Muscle of leg (tissue), 11 donors: ENCODE results near the gene CTSG. TPM values are rescaled to one million over a fixed set of nuclear protein-coding genes. Genes with fewer than 3 reads are reported as not detected.
"Not testable (repeated sequence)": the region's sequence is repeated elsewhere in the genome, so short reads cannot be mapped to it uniquely, and the experiment has no call there.

Experiments used
- DNase-seq: peaks from one replicate; pipeline ENCODE4 v3.0.0; 2013
- H3K27ac ChIP-seq: one replicate; pipeline ENCODE4 v1.5.1; 2013; ENCODE audit warnings: mild to moderate bottlenecking, low read length, control low read depth
- H3K27me3 ChIP-seq: one replicate; pipeline ENCODE4 v1.6.1; 2013; ENCODE audit warnings: low read length; ENCODE audit not compliant: control insufficient read depth, insufficient read depth
- H3K36me3 ChIP-seq: one replicate; pipeline ENCODE4 v1.6.1; 2013; ENCODE audit warnings: low read length; ENCODE audit not compliant: control insufficient read depth, insufficient read depth
- H3K4me1 ChIP-seq: one replicate; pipeline ENCODE4 v1.6.1; 2013; ENCODE audit warnings: low read length; ENCODE audit not compliant: control insufficient read depth, insufficient read depth
- H3K4me3 ChIP-seq: one replicate; pipeline ENCODE4 v1.5.1; 2013; ENCODE audit warnings: low read length, control low read depth
- H3K9me3 ChIP-seq: replicated peaks from 2 replicates; pipeline ENCODE4 v1.6.1; 2013; ENCODE audit warnings: low read depth, low read length; ENCODE audit not compliant: control insufficient read depth
- WGBS: methylation state at CpG from one replicate; pipeline ENCODE4 v1.1.5; 2013; ENCODE audit warnings: missing lambda C conversion rate; ENCODE audit not compliant: insufficient coverage; 5-methylcytosine and 5-hydroxymethylcytosine counted together
- polyA plus RNA-seq, 8 donors: library from polyadenylated mRNA; unstranded; fragments of 120-200 nt; gene quantifications; one replicate each; pipeline versions ENCODE4 v1.2.1 to v1.2.3, GENCODE V29; 2013; ENCODE audit warnings: inconsistent platforms in 1 of 8, low replicate concordance in 1 of 8; ENCODE audit not compliant: insufficient read length in 8 of 8, insufficient read depth in 1 of 8
- total RNA-seq: library from RNA; stranded (reverse); fragments of 120-200 nt; gene quantifications from one replicate; pipeline ENCODE4 v1.2.4, GENCODE V29; 2013

Gene CTSG
- total and polyA plus RNA-seq, 9 donors: 0.75 to 5.8 (median 1.9) TPM

DNA sequence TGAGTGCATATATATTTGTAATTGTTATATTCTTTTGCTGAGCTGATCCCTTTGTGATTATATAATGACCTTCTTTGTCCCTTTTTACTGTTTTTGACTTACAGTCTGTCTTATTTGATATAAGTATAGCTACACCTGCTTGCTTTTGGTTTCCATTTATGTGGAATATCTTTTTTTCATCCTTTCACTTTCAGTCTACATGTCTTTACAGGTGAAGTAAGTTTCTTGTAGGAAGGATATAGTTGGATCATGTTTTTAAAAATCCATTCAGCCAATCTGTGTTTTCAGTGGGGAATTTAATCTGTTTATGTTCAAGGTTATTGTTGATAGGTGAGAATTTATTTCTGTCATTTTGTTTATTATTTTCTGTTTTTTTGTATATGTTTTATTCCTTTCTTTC, 21.4 kb upstream of the CTSG start:
- Histone ChIP-seq H3K27ac (no peak overlapping the region), H3K9me3 (peaks cover 15% of the 10 kb centered on the region), H3K36me3 (no peaks in the 10 kb centered on the region), H3K4me1 (no peaks in the 10 kb centered on the region), H3K27me3 (no peaks in the 10 kb centered on the region), H3K4me3 (no peak overlapping the region)
- no peak for DNase-seq

GRCh38 chr14:24595073-24595808, 19.2 kb upstream of the CTSG start:
- 89% methylated on average over 1 of the region's 3 CpGs for WGBS
- no peak overlapping the region for H3K27ac ChIP-seq
- peaks cover 15% of the 10 kb centered on the region for H3K9me3 ChIP-seq
- DNase-seq: no peak
- H3K4me1 ChIP-seq: no peaks in the 10 kb centered on the region
- no peaks in the 10 kb centered on the region for H3K27me3 ChIP-seq
- H3K36me3 ChIP-seq: no peaks in the 10 kb centered on the region
- H3K4me3 ChIP-seq: no peak overlapping the region

- not testable (repeated sequence) for DNase-seq, H3K4me3 ChIP-seq, H3K9me3 ChIP-seq, H3K27me3 ChIP-seq, H3K4me1 ChIP-seq, H3K27ac ChIP-seq, H3K36me3 ChIP-seq
- WGBS: no CpG with 5 or more reads among the region's 2 CpGs
Observed at GRCh38 chr14:24591004-24591403, 15.0 kb upstream of the CTSG start.

DNA sequence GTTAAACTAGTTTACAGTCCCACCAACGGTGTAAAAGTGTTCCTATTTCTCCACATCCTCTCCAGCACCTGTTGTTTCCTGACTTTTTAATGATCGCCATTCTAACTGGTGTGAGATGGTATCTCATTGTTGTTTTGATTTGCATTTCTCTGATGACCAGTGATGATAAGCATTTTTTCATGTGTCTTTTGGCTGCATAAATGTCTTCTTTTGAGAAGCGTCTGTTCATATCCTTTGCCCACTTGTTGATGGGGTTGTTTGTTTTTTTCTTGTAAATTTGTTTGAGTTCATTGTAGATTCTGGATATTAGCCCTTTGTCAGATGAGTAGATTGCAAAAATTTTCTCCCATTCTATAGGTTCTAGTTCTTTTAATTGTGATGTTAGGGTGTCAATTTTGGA, 8.4 kb upstream of the CTSG start:
- H3K27ac ChIP-seq, DNase-seq, H3K27me3 ChIP-seq, H3K4me3 ChIP-seq, H3K4me1 ChIP-seq, H3K9me3 ChIP-seq, H3K36me3 ChIP-seq: not testable (repeated sequence)
- WGBS: no CpG with 5 or more reads among the region's 3 CpGs

DNA sequence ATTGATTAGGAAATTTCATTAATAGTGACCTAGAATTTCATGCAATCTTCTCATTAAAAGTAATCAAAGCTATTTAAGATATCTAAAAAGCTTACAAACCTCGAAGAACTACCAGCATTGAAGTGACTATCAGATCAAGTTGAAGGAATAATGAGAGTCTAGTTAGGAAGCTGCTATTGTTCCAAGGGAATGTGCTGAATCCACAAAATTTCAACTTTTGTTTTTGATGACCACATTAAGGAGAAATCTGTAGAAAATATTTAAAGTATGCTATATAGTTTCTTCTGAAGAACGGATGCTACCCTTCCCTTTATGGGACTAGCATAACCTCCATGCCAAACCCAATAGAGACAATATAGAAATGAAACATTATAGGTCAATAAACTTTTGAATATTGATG, 2.5 kb upstream of the CTSG start:
- no peak overlapping the region for H3K4me3 ChIP-seq
- no peaks in the 10 kb centered on the region for H3K9me3 ChIP-seq
- no CpG with 5 or more reads among the region's 2 CpGs for WGBS
- no peaks in the 10 kb centered on the region for H3K27me3 ChIP-seq
- no peak overlapping the region for H3K27ac ChIP-seq
- H3K36me3 ChIP-seq: no peaks in the 10 kb centered on the region
- H3K4me1 ChIP-seq: no peaks in the 10 kb centered on the region
- DNase-seq: no peak

GRCh38 chr14:24576771-24577170, 721 bp upstream of the CTSG start:
- Histone ChIP-seq H3K4me1 (no peaks in the 10 kb centered on the region), H3K9me3 (no peaks in the 10 kb centered on the region), H3K27me3 (no peaks in the 10 kb centered on the region), H3K27ac (no peak overlapping the region), H3K36me3 (no peaks in the 10 kb centered on the region), H3K4me3 (no peak overlapping the region)
- DNase-seq: no peak
- no CpG with 5 or more reads among the region's 5 CpGs for WGBS

- no peak overlapping the region for H3K27ac ChIP-seq
- H3K4me3 ChIP-seq: no peak overlapping the region
- H3K4me1 ChIP-seq: no peaks in the 10 kb centered on the region
- H3K27me3 ChIP-seq: no peaks in the 10 kb centered on the region
- 71% methylated on average over 20 of the region's 27 CpGs for WGBS
- no peaks in the 10 kb centered on the region for H3K9me3 ChIP-seq
- no peak for DNase-seq
- no peaks in the 10 kb centered on the region for H3K36me3 ChIP-seq
Observed at GRCh38 chr14:24574206-24574774, 1.8 kb downstream of the CTSG start.

- peaks cover 13% of the 10 kb centered on the region for H3K9me3 ChIP-seq
- 17% methylated on average over 1 of the region's 2 CpGs for WGBS
- no peaks in the 10 kb centered on the region for H3K4me1 ChIP-seq
- H3K27me3 ChIP-seq: no peaks in the 10 kb centered on the region
- H3K36me3 ChIP-seq: no peaks in the 10 kb centered on the region
- no peak overlapping the region for H3K27ac ChIP-seq
- no peak overlapping the region for H3K4me3 ChIP-seq
- DNase-seq: no peak
Observed at GRCh38 chr14:24566318-24566717, 9.7 kb downstream of the CTSG start.

GRCh38 chr14:24565766-24566165, 10.3 kb downstream of the CTSG start:
- no peak for DNase-seq
- no peaks in the 10 kb centered on the region for H3K36me3 ChIP-seq
- H3K27ac ChIP-seq: no peak overlapping the region
- H3K4me3 ChIP-seq: no peak overlapping the region
- peaks cover 13% of the 10 kb centered on the region for H3K9me3 ChIP-seq
- no CpG with 5 or more reads among the region's 2 CpGs for WGBS
- H3K27me3 ChIP-seq: no peaks in the 10 kb centered on the region
- no peaks in the 10 kb centered on the region for H3K4me1 ChIP-seq

DNA sequence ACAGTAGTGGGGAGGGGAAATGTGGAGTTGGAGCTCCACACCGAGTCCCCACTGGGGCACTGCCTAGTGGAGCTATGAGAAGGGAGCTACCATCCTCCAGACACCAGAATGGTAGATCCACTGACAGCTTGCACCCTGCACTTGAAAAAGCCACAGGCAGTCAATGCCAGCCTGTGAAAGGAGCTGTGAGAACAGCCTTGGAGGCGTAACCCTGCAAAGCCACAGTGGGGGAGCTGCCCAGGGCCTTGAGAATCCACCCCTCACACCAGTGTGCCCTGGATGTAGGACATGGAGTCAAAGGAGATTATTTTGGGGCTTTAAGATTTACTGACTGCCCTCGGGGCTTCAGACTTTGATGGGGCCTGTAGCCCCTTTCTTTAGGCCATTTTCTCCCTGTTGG, 12.5 kb downstream of the CTSG start:
- no peaks in the 10 kb centered on the region for H3K36me3 ChIP-seq
- H3K27ac ChIP-seq: no peak overlapping the region
- H3K4me1 ChIP-seq: no peaks in the 10 kb centered on the region
- no CpG with 5 or more reads among the region's 3 CpGs for WGBS
- no peak for DNase-seq
- H3K9me3 ChIP-seq: peaks cover 13% of the 10 kb centered on the region
- no peak overlapping the region for H3K4me3 ChIP-seq
- no peaks in the 10 kb centered on the region for H3K27me3 ChIP-seq

- Histone ChIP-seq H3K36me3 (no peaks in the 10 kb centered on the region), H3K27me3 (no peaks in the 10 kb centered on the region), H3K9me3 (no peaks in the 10 kb centered on the region), H3K27ac (no peak overlapping the region), H3K4me1 (no peaks in the 10 kb centered on the region), H3K4me3 (no peak overlapping the region)
- no peak for DNase-seq
- WGBS: no CpG with 5 or more reads among the region's 4 CpGs
Observed at GRCh38 chr14:24556756-24557155, 19.3 kb downstream of the CTSG start.
